OCI-LY3 (cell line): ENCODE measurements around the gene PES1.

Source experiments
- H2AFZ ChIP-seq: fragments of 200-600, 300-600 bp; shearing (Covaris generic); 2 replicates; pipeline ENCODE4 v1.6.0; 2014; ENCODE audit warnings: antibody characterized with exemption, low read depth, low read length
- H3K27ac ChIP-seq: fragments of 200-600, 300-600 bp; sonication (generic); 2 replicates; pipeline ENCODE4 v1.5.1; 2014; ENCODE audit warnings: mild to moderate bottlenecking, low read length, moderate library complexity, mixed read lengths
- H3K27me3 ChIP-seq: fragments of 200-600, 300-600 bp; sonication (generic); 2 replicates; pipeline ENCODE4 v1.6.1; 2014; ENCODE audit warnings: low read depth, low read length, mixed read lengths
- H3K36me3 ChIP-seq: fragments of 200-600, 300-600 bp; sonication (generic); replicated peaks from 2 replicates; pipeline ENCODE3; 2014; ENCODE audit warnings: low read depth, low read length, mixed read lengths
- H3K4me1 ChIP-seq: fragments of 300-600, 200-600 bp; sonication (generic); 2 replicates; pipeline ENCODE4 v1.6.1; 2014; ENCODE audit warnings: low read length, mixed read lengths
- H3K4me2 ChIP-seq: fragments of 200-600, 300-600 bp; sonication (generic); 2 replicates; pipeline ENCODE4 v1.6.1; 2014; ENCODE audit warnings: low read length, mixed read lengths
- H3K4me3 ChIP-seq: fragments of 300-600, 200-600 bp; sonication (generic); 2 replicates; pipeline ENCODE4 v1.5.1; 2014; ENCODE audit warnings: antibody characterized with exemption, mild to moderate bottlenecking, low read length, moderate library complexity
- H3K79me2 ChIP-seq: fragments of 300-600, 200-600 bp; shearing (Covaris generic); 2 replicates; pipeline ENCODE4 v1.6.1; 2014; ENCODE audit warnings: mild to moderate bottlenecking, low read length, mixed read lengths
- H3K9ac ChIP-seq: fragments of 300-600, 200-600 bp; shearing (Covaris generic); 2 replicates; pipeline ENCODE4 v1.6.0; 2014; ENCODE audit warnings: mild to moderate bottlenecking, low read length, moderate library complexity
- H3K9me3 ChIP-seq: fragments of 200-600, 300-600 bp; shearing (Covaris generic); 2 replicates; pipeline ENCODE4 v1.6.1; 2014; ENCODE audit warnings: low read length, mixed read lengths; ENCODE audit not compliant: insufficient read depth
- H4K20me1 ChIP-seq: fragments of 200-600, 300-600 bp; sonication (generic); 2 replicates; pipeline ENCODE4 v1.6.1; 2016; ENCODE audit warnings: low read length, mixed read lengths; ENCODE audit not compliant: insufficient read depth
- CTCF ChIP-seq: fragments of 200-600, 300-600 bp; sonication (generic); IDR thresholded peaks from 2 replicates; pipeline ENCODE4 v1.5.1; 2014; ENCODE audit warnings: antibody characterized with exemption, low read length, low read depth
- EZH2phosphoT487 ChIP-seq: fragments of 200-600 bp; shearing (Covaris generic); IDR thresholded peaks from 2 replicates; pipeline ENCODE4 v1.6.1; 2018; ENCODE audit warnings: antibody characterized with exemption, mixed run types, low read depth

PES1 gene

GRCh38 chr22:30578481-30578880, 13.2 kb downstream of the PES1 start:
- TF ChIP-seq CTCF (no peak), EZH2phosphoT487 (no peak)
- Histone ChIP-seq H3K27ac (no peak overlapping the region), H4K20me1 (peaks cover 14% of the 10 kb centered on the region; the same call in 1 of the 2 replicates)

GRCh38 chr22:30575859-30576258, 15.9 kb downstream of the PES1 start:
- H3K4me1 ChIP-seq, result no peaks in the 10 kb centered on the region
- TF ChIP-seq EZH2phosphoT487 (no peak), CTCF (no peak)
- peaks cover 44% of the 10 kb centered on the region for H3K36me3 ChIP-seq
- H3K9ac ChIP-seq, result no peak overlapping the region
- H3K4me3 ChIP-seq, result no peak overlapping the region
- 0 out of 2 replicates have a peak, but pooled peaks cover 8% of the 10 kb centered on the region for H4K20me1 ChIP-seq
- H3K4me2 ChIP-seq, result no peak overlapping the region
- no peak overlapping the region for H3K27ac ChIP-seq
- no peaks in the 10 kb centered on the region for H3K79me2 ChIP-seq
- H3K27me3 ChIP-seq, result no peaks in the 10 kb centered on the region
- H2AFZ ChIP-seq, result no peak overlapping the region
- H3K9me3 ChIP-seq, result no peaks in the 10 kb centered on the region

More at GRCh38 chr22:30578481-30578880, 13.2 kb downstream of the PES1 start:
- peaks cover 69% of the 10 kb centered on the region for H3K36me3 ChIP-seq
- no peak overlapping the region for H3K4me2 ChIP-seq
- H3K4me1 ChIP-seq, result no peaks in the 10 kb centered on the region
- H3K9ac ChIP-seq, result no peak overlapping the region
- H3K79me2 ChIP-seq, result no peaks in the 10 kb centered on the region
- no peaks in the 10 kb centered on the region for H3K9me3 ChIP-seq
- no peak overlapping the region for H3K4me3 ChIP-seq
- no peaks in the 10 kb centered on the region for H3K27me3 ChIP-seq
- H2AFZ ChIP-seq, result no peak overlapping the region

- Histone ChIP-seq H3K36me3 (peaks cover 37% of the 10 kb centered on the region), H3K79me2 (no peaks in the 10 kb centered on the region), H4K20me1 (0 out of 2 replicates have a peak, but pooled peaks cover 8% of the 10 kb centered on the region), H3K4me3 (no peak overlapping the region), H3K4me2 (no peak overlapping the region), H3K27me3 (no peaks in the 10 kb centered on the region), H3K9ac (no peak overlapping the region), H3K27ac (no peak overlapping the region), H2AFZ (no peak overlapping the region), H3K9me3 (no peaks in the 10 kb centered on the region), H3K4me1 (no peaks in the 10 kb centered on the region)
- TF ChIP-seq EZH2phosphoT487, result no peak
- no peak for TF ChIP-seq CTCF
Measured at GRCh38 chr22:30574997-30575671, 16.6 kb downstream of the PES1 start.

GRCh38 chr22:30574095-30574981, 17.4 kb downstream of the PES1 start, which contains the start of gene GAL3ST1:
GAL3ST1 (minus strand) TSS chr22:30574665; CDS start chr22:30557392, 17,273 bp downstream.
- Histone ChIP-seq H3K9ac (no peak within 1 kb of the TSS), H3K27me3 (0 out of 2 replicates have a peak, but pooled peaks cover 3% of the 10 kb centered on the region), H3K79me2 (no peaks in the 10 kb centered on the region), H3K36me3 (peaks cover 29% of the 10 kb centered on the region), H4K20me1 (0 out of 2 replicates have a peak, but pooled peaks cover 8% of the 10 kb centered on the region), H3K9me3 (no peaks in the 10 kb centered on the region), H3K4me1 (no peaks in the 10 kb centered on the region), H3K4me2 (no peak within 1 kb of the TSS), H3K4me3 (no peak within 1 kb of the TSS), H3K27ac (no peak within 1 kb of the TSS), H2AFZ (no peak within 1 kb of the TSS)
- no peak for TF ChIP-seq EZH2phosphoT487
- no peak for TF ChIP-seq CTCF
